GM19467 (cell line): ENCODE measurements around the gene FBXO5.
"Not testable (repeated sequence)": the region's sequence is repeated elsewhere in the genome, so short reads cannot be mapped to it uniquely, and the experiment has no call there.

Experiments
- ATAC-seq: cut with Tn5 transposase; IDR thresholded peaks from one replicate; pipeline ENCODE4 v1.9.1; 2021; ENCODE audit warnings: mild to moderate bottlenecking, moderate library complexity; ENCODE audit not compliant: unreplicated experiment

The FBXO5 gene

DNA sequence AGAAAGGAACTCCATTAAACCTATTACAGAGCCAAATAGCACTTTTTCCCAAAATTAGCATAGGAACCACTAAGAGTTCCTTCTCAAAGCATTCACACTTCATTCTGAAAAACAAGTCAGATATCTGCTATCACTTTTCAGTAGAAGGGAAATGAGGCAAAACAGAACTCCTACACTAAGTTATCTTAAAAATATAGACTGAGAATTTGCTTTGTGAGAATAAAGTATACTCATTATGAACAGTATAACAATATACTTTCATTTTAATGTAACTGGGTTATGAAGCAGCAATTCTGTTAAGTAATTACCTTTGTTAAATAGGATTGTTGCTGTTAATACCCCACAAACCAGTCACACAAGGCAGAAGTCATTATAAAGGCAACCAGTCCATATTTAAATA lies 11.0 kb upstream of the FBXO5 start:
- no peak for ATAC-seq

- no peak for ATAC-seq
Observed at GRCh38 chr6:152993431-152993830, 10.6 kb upstream of the FBXO5 start.

DNA sequence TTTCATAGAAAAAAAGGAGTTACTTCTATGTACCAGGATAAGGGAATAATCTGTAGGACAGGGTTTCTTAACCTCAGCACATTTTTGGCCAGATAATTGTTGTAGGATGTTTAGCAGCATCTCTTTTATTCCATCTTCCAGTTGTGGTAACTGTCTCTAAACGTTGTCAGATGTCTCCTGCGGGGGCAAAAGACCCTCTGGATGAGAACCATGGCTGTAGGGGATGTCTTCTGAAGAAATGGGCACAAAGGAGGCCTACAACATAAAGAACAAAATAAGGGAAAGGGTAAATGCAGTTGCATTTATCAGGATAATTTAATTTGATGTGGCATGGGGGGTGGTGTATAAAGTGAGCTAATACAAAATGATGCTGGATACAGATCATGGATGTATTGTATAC lies 4.1 kb upstream of the FBXO5 start:
- no peak for ATAC-seq

- not testable (repeated sequence) for ATAC-seq
Observed at GRCh38 chr6:152985300-152985699, 2.5 kb upstream of the FBXO5 start.

GRCh38 chr6:152984513-152984872 lies 1.7 kb upstream of the FBXO5 start:
- peak; percentile 23 for ATAC-seq

GRCh38 chr6:152983637-152984512 lies 1.0 kb upstream of the FBXO5 start:
- ATAC-seq, result no peak

GRCh38 chr6:152981989-152982903 lies 595 bp downstream of the FBXO5 start:
- no peak for ATAC-seq

DNA sequence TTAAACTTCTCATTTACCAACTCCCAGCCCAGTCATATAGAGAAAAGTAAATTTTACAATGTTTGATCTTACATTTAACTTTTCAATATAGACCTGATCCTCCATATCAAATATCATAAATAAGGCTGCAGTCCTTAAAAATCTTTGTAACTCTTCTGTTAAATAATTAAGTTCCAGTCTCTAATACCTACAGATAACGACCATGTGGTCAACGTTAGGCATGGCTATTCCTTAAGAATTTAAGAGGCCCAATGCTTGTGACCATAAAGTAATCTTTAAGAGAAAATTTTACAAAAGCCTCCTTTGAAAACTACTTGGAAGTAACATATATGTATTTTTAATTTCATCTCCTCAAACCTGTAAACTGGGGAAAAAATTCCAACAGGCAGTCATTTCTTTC lies 1.6 kb downstream of the FBXO5 start:
- no peak for ATAC-seq

DNA sequence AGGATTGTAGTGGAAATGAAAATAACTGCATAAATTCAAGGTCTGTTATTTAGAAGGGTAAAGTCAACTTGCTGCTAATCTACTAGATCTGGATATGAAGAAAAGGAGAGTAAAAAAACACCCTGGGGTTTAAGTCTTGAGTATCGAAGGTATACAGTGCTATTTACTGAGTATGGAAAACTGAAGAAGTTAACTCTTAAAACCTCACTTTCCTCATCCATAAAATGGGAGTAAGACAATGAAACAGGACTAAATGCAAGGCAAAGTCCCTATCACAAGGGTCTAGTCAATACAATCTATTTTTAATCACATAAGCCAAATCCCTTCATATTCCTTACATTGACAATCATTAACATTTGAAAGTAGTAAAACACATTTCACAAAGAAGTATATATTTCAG lies 2.2 kb downstream of the FBXO5 start:
- ATAC-seq, result no peak

DNA sequence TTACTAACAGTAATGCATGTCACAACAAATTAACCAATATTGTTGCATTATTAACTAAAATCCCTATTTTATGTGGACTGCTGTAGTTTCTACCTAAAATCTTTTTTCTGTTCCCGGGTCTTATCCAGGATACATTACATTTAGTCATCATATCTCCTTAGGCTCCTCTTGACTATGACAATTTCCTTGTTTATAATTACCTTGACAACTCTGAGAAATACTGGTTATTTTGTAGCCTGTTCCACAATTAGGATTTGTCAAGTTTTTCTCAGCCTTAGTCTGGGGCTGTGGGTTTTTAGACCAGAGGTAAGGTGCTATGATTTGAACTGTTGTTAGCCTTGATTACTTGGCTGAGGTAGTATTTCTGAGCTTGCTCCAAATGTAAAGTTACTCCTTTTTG lies 3.7 kb downstream of the FBXO5 start:
- no peak for ATAC-seq

DNA sequence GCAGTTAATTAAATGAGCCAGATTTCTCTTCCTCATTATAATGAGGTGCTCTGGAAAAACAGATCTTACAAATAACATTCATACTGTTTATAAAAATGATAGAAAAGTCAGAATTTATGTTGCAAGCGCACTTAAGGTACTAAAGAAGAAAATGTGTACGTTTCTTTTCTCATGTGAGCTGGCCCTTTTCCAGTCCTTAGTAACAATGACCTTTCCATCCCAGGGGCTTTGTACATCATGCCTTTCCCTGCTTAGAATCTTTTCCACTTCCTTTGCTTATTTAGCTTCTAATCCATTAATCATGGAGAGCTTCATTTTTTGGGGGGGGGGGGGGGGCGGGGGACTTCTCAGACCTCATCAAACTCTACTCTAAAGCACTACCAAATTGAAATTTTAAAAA lies 4.8 kb downstream of the FBXO5 start:
- no peak for ATAC-seq

DNA sequence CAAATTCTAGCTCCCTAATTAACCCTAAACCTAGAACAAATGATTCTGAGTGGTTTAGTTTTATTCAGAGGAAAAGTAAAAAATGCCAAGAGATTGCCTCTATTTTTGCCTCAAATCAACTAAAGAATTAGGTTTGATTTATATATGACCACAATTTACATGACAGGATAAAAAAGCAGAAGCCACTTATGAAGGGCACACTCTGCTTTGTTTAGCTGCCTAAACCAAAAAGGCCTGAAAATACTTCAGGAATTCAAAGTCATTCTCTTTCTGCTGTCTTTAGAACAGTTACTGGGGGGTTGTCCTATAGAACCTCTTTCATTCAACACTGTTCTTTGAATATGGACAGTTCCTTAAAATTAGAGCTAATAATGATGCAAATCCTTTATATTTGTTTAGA lies 5.3 kb downstream of the FBXO5 start:
- ATAC-seq, result no peak

DNA sequence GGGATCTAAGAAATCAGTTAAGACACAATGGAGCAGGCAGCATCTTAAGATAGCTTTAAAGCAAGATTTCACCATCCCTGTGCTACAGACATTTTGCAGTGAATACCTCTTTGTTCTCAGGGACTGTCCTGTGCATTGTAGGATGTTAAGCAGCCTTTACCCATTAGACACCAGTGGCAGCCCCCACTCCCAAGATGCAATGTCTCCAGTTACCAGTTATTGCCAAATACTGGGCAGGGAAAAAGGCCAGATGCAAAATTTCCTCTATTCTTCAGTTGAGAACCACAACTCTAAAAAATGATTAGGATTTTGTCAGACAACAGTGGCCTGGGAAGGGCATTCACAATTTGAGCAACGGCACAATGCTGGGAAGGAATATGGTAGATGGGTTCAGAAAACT lies 6.1 kb downstream of the FBXO5 start:
- no peak for ATAC-seq

- ATAC-seq, result no peak
Observed at GRCh38 chr6:152975204-152975915, 7.5 kb downstream of the FBXO5 start.

GRCh38 chr6:152973916-152974315 lies 8.9 kb downstream of the FBXO5 start:
- ATAC-seq, result no peak

DNA sequence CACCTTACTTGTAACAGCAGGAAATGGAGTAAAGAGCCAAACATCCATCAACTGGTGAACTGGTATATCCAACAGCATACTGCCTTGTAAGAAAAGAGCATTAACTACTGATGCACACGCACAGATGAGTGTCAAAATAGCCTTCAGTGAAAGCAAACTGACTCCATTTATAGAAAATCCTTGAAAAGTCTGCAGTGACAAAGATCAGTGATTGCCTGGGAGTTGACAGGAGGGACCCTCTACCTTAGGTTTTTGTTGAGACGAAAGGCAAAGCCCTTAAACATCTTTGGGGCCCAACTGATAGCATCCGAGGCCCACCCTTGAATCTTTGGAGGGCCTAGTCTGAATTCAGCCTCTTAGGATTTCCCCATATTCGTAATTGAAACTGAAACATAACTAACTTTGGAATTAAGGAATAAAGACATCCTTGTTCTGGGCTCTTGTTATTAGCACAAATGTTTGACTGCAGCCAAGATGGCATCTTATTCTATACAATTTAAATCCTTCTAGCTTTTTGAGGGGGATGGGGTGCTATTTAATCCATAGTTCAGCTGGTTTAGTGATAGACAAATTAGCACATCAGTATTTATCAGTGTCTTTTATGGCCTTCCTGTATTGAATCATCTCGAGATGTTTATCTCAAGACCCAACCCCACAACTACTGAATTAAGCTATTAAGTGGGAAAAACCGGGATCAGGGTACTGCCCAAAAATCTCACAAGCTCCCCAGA lies 13.0 kb downstream of the FBXO5 start:
- no peak for ATAC-seq

GRCh38 chr6:152966168-152966894 lies 16.5 kb downstream of the FBXO5 start:
- not testable (repeated sequence) for ATAC-seq

DNA sequence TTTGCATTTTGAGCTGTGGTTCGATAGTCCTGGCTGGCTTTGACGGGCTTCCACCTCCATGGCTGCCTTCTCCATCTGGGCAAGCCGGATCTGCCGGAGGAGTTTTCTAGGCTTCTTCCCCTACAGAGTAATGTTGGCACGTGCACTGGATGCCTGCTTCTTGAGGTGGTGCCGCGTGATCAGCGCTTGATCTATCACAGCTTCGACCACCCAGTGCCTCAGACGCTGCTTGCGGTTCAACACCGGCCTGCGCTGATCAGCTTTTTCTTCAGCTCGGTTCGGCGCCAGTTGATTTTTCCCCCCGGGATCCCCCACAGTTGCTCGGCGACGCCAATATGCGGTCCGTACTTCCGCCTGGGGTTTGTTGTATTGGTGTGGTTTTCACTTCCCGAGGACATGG lies 23.5 kb downstream of the FBXO5 start:
- ATAC-seq, result no peak

DNA sequence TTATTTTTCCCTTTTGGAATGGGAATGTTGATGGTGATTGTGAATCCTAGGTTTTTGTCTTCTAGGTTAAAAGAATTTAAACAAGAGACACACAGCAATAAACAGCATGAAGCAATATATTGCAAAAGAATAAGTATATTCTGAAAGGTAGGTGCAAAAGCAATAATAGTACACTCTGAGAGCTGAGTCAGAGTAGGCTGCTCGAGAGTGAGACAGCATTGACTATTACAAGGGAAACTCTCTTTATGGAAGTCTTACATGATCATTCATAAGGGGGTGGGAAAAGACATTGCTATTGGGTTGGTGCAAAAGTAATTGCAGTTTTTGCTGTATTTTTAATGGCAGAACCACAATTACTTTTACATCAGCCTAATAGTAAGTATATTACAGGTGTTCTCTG lies 25.0 kb downstream of the FBXO5 start:
- no peak for ATAC-seq

DNA sequence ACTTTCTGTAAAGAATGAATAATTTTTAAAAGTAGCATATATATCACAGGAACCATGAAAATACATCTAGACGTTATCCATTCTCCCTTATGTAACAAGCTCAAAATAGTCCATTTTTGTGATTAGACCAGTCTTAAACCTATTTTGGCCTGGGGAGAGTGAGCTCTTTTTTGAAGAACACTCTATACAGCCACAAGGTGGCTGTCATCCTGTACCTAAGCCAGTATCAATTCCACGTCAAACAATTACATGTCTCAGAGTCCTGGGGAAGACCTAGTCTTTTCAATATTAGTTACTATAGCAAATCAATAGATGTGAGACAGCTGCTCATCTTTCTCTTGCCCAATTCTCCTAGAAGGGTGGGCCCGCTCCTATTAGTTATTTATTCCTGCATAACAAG lies 28.4 kb downstream of the FBXO5 start:
- no peak for ATAC-seq
